ENCODE results near the gene ALS2.

- TF ChIP-seq CTCF (conservative IDR thresholded peaks at IDR 0.05; ENCODE audit: low read depth, low read length), result no peak
- TF ChIP-seq EZH2 (IDR thresholded peaks at IDR 0.05; ENCODE audit: borderline replicate concordance, low read depth, low read length, poor library complexity, severe bottlenecking), result no peak
Measured at GRCh38 chr2:201735486-201735885, 45.2 kb downstream of the ALS2 start.

Measured in A673 (cell line).